CD4-positive, alpha-beta T cell treated with Interleukin-6 at 100 ng/mL for 8 hours (primary cell): Measurements from ENCODE around the gene GREM1.

Source experiments
- DNase-seq: peaks from one replicate; pipeline ENCODE4 v3.0.0-alpha.2; 2020; ENCODE audit warnings: mixed read lengths, low spot score

Gene GREM1

DNA sequence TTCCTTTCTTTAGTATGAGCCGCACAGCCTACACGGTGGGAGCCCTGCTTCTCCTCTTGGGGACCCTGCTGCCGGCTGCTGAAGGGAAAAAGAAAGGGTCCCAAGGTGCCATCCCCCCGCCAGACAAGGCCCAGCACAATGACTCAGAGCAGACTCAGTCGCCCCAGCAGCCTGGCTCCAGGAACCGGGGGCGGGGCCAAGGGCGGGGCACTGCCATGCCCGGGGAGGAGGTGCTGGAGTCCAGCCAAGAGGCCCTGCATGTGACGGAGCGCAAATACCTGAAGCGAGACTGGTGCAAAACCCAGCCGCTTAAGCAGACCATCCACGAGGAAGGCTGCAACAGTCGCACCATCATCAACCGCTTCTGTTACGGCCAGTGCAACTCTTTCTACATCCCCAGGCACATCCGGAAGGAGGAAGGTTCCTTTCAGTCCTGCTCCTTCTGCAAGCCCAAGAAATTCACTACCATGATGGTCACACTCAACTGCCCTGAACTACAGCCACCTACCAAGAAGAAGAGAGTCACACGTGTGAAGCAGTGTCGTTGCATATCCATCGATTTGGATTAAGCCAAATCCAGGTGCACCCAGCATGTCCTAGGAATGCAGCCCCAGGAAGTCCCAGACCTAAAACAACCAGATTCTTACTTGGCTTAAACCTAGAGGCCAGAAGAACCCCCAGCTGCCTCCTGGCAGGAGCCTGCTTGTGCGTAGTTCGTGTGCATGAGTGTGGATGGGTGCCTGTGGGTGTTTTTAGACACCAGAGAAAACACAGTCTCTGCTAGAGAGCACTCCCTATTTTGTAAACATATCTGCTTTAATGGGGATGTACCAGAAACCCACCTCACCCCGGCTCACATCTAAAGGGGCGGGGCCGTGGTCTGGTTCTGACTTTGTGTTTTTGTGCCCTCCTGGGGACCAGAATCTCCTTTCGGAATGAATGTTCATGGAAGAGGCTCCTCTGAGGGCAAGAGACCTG, 13.2 kb downstream of the GREM1 start:
- peak; percentile 3 for DNase-seq

DNA sequence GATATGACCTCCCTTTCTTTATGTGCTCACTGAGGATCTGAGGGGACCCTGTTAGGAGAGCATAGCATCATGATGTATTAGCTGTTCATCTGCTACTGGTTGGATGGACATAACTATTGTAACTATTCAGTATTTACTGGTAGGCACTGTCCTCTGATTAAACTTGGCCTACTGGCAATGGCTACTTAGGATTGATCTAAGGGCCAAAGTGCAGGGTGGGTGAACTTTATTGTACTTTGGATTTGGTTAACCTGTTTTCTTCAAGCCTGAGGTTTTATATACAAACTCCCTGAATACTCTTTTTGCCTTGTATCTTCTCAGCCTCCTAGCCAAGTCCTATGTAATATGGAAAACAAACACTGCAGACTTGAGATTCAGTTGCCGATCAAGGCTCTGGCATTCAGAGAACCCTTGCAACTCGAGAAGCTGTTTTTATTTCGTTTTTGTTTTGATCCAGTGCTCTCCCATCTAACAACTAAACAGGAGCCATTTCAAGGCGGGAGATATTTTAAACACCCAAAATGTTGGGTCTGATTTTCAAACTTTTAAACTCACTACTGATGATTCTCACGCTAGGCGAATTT, 14.9 kb downstream of the GREM1 start:
- DNase-seq = no peak

DNA sequence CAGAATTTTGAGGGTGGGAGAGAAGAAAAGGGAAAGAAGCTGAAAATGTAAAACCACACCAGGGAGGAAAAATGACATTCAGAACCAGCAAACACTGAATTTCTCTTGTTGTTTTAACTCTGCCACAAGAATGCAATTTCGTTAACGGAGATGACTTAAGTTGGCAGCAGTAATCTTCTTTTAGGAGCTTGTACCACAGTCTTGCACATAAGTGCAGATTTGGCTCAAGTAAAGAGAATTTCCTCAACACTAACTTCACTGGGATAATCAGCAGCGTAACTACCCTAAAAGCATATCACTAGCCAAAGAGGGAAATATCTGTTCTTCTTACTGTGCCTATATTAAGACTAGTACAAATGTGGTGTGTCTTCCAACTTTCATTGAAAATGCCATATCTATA, 15.5 kb downstream of the GREM1 start:
- no peak for DNase-seq

DNA sequence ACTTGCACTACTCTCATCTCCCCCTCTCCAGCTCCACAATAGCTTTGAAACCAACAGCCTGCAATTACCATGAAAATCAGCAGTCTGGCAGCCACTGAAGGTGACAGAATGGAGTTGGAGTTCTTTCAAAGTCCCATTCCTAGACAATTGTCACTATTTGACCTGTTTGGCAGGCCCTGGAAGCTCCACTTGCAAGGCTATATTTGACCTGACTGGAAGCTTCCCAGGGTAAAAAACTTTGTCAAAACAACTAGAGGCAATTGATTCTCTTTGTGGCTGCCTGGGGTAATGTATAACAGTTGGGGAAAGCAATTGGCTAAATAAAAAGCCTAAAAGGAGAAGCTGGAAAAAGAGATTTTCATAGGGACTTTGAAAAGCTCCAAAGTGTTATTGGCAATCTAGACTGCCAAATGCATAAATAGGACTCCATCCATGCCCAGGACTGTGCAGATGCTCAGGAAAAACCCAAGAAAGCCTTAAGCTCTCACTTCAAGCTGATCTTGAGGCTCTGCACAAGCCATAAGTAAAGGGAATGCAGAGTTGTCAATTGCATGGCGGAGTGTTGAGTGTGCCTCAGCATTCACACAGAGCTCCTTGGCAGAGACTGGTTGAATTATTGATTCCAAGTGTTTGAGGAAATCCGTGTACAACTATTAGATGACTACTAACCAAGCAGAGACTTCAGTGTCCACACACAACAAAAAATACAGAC, 18.3 kb downstream of the GREM1 start:
- no peak for DNase-seq

DNA sequence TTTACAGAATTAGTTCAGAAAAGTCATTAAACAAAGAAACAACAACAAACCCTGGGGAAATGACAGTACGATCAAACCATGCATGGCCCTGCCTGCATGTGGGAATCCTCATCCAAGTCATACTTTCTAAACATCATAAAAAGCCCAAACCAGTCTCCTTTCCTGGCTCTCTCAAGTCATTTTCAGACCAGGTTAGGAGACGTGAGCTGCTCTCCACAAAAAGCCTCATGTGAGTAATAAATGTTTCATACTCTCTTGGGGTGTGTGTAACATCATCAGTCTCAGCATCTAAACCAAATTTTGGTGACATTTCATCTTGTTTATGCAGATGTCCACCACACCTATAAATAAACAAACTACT, 18.9 kb downstream of the GREM1 start:
- no peak for DNase-seq

DNA sequence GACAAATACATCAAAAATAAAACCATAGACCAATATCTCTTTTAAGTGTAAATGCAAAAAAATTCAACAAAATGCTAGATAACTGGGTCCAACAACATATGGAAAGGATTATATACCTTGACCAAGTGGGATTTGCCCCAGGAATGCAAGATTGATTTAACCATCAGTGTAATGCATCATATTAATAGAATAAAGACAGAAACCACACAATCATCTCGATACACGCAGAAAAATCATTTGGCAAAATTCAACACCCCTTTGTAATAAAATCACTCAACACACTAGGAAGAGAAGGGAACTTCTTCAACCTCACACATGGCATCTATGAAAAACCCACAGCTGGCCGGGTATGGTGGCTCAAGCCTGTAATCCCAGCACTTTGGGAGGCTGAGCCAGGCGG, 19.5 kb downstream of the GREM1 start:
- DNase-seq = no peak

DNA sequence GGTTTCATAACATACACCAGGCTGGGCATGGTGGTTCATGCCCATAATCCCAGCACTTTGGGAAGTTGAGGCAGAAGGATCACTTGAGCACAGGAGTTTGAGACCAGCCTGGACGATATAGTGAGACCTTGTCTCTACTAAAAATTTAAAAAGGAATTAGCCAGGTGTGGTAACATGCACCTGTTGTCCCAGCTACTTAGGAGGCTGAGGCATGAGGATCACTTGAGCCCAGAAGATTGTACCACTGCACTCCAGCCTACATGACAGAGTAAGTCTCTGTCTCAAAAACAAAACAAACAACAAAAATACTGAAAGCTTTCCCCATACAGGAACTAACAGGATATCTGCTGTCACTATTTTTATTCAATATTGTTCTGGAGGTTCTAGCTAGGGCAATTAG, 20.9 kb downstream of the GREM1 start:
- no peak for DNase-seq

DNA sequence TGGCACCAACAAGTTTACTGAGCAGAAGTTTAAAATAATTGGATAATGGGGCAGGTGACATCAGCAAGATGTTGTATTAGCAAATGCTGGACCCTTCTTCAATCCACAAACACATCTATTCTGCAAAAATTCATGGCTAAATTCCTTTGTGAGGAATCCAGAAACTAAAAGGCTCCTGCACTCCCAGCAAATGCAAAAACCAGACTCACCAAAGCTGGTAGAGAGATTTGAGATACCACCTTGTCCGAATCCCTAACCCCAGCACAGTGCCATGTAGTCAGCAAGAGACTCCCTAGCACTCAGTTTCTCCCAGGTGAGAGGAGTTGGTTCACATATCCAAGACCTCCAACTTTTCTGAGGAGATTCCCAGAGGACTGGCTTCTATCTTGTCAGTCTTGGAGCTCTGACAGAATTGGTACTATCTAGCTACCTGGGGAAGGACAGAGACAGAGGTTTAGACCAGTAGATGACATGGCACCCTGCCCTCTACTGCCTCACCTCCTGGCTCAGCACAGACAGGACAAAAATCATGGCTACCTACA, 21.8 kb downstream of the GREM1 start:
- DNase-seq = no peak

DNA sequence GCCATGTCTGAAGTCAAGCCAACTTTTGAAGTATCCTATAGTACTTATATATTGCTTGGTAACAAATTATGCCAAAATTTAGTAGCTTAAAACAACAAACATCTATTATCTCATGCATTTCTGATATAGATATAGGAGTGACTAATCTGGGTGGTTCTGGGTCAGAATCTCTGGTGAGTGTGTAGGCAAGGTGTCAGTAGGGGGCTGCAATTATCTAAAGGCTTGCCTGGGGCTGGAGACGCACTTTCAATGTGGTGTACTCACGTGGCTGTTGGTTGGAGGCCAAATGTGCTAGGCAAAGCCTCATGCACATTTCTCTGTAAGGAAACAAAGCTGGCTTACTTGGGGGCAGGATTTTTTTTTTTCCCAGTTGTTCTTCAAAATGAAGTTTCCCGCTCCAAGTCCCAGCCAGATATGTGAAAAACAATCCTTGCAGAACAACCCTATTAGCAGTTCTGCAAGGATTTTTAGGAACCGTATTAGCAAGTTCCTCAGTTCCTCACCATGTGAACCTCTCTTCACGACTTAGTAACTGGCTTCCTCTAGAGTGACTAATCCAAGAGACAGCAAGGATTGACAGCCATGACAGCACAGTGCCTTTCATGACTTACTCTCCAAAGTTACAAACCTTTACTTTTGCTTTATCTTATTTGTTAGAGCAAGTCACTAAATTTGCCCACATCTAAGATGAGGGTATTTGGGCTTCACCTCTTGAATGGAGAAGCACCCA, 25.8 kb downstream of the GREM1 start:
- no peak for DNase-seq

DNA sequence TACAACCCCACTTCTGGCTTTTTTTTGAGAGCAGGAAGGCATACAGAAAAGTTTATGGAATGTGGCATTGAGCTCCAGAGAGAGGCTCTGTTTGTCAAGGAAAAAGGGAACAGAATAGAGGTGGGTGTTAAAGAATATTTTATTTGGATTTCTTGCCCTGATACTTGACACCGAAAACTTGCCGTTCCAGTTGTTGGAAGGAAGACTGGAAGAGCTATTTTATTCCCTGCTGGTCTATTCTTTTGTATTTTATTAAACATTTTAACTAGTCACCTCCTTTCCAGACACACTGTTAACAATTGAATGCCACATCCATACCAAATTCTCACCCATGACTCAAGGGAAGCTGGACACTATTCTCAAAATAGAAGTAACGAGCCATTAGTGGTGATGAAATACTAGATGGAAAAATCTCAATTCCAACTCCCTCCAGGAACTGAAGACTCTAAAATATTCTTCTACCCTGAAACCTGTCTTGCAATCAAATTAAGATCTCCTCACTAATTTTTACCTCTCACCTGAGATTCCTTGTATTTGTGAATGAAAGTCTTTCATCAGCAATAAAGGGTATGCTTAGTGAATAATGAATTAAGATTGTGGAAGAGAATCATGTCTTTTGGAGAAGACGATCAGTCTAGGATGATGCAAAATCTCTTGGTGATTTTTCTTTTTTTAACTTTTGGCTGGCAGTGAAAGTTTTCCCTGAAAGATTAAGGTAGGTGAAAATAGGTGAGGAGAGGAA, 28.5 kb downstream of the GREM1 start:
- DNase-seq = no peak

DNA sequence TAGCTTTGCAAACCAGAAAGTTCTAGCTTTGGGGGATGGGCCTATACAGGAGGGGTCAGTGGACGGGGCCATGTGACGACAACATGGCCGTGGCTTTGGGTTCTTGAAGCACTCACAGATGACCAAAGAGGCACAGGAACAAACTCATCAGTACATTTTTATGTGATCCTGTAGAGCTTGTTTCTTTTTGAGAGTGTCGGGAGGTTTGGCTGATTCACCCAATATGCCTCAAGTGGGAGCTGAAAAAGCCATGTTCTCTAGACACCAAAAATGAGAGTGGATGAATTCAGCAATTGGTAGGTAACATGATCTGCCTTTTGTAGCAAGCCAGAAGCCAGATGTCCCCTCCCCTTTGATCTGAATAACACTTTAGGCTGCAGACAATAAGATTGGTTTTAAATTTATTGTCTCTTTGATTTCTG, 30.1 kb downstream of the GREM1 start:
- DNase-seq = no peak

DNA sequence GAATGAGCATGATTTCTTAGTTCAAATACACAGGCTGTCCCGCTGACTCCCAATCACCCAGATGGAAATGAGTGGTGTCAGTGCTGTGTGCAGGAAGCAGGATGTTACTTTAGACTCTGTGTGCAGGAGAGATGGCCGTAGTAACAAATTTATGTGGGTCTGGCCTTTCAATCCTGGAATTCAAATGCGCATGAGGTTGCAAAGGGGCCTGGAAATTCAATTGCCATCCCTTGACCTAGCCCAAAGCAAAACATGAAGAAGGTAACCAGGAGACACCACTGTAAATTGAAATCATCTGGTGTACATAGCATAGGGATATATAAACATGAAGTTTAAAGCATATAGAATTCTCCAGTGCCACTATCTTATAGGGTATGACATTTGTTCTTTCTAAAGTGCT, 33.2 kb downstream of the GREM1 start:
- DNase-seq = no peak

DNA sequence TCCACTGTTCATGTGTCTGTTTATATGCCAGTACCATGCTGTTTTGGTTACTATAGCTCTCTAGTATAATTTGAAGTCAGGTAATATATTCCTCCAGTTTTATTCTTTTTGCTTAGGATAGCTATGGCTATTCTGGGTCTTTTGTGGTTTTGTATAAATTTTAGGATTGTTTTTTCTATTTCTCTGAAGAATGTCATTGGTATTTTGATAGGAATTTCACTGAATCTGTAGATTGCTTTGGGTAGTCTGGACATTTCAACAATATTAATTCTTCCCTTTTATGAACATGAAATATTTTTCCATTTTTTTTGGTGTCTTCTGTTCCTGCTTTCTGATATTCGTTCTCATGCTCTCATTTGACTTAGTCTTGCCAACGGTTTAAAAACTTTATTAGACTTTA, 39.6 kb downstream of the GREM1 start:
- DNase-seq = no peak

DNA sequence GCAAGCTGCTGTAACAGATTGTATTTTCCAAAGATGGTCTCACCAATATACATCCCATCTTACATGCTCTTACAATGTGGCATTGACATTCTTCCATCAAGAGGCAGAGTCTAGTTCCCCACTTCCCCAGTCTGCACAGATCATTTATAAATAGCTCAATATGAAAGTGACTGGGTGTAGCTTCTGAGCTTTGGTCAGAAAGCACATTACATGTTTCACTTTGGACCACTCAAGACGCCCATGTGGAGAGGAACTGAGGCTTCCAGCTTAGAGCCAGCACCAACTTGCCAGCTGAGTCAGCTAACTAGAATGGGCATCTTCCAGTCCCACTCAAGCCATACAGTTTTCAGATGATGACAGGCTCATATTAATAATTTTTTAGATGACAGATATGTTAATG, 45.5 kb downstream of the GREM1 start:
- no peak for DNase-seq

DNA sequence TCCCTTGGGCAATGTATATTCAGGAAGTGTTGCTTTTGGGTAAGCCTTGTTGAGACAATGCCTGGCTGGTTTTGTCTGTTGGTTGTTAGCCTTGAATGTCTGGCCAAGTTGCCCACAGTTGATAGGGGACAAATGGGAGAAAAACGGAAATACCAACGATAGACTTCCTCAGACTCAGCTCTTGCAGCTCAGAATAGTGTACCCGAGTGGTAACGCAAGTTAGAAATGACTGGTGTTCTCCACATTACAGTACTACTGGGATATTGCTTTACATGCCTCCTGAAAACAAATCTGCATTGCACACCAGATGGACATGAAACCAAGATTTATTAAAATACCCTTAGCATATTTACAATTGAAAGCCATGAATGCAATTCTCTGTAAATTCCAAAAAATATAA, 47.4 kb downstream of the GREM1 start:
- DNase-seq = no peak

DNA sequence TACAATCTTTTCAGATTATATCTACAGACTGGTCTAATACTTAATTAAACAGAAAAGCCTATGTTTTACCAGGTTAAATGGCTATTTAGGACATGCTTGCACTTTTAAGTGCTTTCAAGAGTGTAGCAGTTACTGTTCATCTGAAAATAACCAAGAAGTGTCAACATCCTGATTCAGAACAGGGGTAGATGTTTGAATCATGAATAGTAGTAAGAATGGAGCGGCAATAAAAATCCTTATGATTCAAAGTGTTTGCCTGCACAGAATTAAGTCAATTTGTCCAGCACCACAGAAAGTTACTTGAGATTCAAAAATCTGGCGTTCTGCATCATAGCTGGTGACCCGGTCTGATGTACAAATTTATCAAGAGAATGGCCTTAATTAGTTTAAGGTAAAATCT, 48.3 kb downstream of the GREM1 start:
- no peak for DNase-seq

DNA sequence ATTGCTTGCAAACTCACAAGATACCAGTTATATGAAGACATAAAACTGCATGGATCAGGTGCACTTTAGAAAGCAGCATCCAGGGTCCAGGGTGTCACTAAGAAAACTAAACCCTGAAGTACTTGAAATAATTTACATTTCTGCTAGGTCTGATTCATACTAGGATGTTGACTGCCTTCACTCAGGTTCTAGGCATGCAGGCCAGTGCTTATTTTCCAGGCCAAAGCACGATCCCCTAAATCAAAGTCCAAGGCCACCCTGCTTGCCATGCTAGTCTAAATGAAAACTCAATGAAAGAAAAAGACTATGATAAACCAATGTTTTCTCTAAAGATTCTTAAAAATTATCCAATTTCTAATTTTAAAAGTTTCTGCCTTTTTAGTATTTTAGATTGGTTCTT, 49.4 kb downstream of the GREM1 start:
- no peak for DNase-seq

DNA sequence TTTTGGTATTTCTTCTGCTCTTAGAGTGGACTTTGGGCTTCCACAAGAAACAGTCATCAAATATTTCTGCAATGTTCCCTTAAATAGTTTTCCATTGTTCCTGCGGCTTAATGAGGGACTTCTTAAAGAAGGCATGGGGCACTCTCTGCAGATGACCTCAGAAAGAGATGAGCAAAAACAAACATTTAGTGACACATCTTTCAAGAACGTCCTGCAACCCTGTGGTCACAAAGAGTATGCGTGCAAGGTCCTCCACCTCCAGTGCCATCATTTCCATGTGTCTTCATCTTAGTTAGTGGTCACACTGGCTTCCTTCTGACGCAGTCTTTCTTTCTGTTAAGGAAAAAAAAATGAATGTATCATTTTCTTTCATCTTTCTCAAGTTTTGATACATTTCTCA, 56.2 kb downstream of the GREM1 start:
- DNase-seq = no peak

DNA sequence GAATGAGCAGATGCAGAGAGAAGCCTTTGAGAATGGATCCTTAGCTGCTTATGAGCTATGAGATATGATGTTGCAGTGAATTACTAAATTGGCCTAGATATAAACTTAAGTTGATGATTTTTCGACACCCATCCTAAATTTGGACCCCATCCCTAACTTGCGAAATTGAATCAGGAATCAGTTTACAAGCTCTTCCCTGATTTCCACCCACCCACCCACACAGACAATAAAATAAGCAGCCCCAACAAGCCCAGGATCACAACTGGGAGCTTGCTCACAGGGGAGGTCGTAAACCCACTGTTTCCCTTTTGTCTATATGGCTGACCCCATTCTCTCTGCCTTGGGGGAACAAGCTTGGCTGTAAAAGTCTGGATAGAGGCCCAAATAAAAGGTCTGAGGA, 57.3 kb downstream of the GREM1 start:
- DNase-seq = no peak

DNA sequence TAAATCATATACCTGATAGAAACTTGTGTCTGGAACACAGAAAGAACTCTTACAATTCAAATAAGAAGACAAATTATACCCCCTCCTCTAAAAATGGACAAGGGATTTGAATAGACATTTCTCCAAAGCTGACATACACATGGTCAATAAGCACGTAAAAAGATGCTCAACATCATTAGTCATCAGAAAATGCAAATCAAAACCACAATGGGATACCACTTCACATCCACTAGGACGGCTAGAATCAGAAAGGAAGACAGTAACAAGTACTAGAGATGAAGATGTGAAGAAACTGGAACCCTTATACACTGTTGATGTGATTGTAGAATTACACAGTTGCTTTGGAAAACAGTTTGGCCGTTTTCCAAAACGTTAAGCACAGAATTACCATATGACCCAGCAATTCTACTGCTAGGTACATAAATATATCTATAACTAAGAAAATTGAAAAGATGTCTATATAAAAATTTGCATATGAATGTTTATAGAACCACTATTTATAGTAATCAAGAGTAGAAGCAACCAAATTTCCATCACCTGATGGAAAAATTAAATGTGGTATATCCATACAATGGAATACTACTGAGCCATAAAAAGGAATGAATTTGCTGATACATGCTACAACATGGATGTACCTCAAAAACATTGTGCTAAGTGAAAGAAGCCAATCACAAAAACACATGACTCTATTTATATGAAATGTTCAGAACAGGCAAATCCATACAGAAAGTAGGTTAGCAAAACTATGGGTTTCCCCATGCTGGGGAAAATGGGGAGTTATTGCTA, 60.8 kb downstream of the GREM1 start:
- DNase-seq = no peak

DNA sequence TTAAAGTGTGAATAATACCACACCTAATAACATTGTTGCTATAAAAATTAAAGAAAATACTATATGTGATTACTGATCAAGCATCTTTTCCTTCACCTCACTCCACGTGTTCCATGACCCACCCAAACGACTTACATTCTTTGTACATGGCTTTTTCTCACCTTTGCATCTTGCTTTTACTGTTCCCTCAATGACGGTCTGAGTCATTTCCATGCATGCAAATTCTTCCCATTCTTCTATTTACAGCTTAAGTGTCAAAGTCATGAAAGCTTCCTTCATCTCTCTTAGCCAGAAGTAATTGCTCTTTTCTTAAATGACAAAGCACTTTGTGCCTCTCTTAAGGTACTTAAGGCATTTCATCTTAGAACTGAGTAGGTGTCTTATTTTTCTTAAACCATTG, 64.0 kb downstream of the GREM1 start:
- DNase-seq = no peak
